Stomach (tissue), 9 donors: ENCODE data around the gene ERI3. TPM values are rescaled to one million over a fixed set of nuclear protein-coding genes. Genes with fewer than 3 reads are reported as not detected.

ENCODE experiments used
- DNase-seq, 2 donors: peaks; one replicate each; pipeline versions ENCODE4 v3.0.0 to v3.0.0-alpha.2; 2013 to 2019
- H3K27ac ChIP-seq, 5 donors: fragments of 200-600 bp in 4 of 5; sonication (generic) in 4 of 5; one replicate each; pipeline ENCODE4 v1.5.1; 2013 to 2019; ENCODE audit warnings: mild to moderate bottlenecking in 1 of 5, moderate library complexity in 1 of 5
- H3K27me3 ChIP-seq, 3 donors: fragments of 200-600 bp; sonication (generic); one replicate each; pipeline ENCODE4 v1.5.1; 2017 to 2019; ENCODE audit warnings: mixed run types in 1 of 3
- H3K36me3 ChIP-seq, 4 donors: fragments of 200-600 bp; sonication (generic); 1 replicate in 3 of 4; 2 replicates in 1 of 4; pipeline ENCODE4 v1.5.1; 2016 to 2019
- H3K4me1 ChIP-seq, 4 donors: fragments of 200-600 bp; sonication (generic); one replicate each; pipeline ENCODE4 v1.5.1; 2016 to 2019
- H3K4me3 ChIP-seq, 4 donors: fragments of 200-600 bp; sonication (generic) in 3 of 4; one replicate each; pipeline ENCODE4 v1.5.1; 2016 to 2019; ENCODE audit warnings: mild to moderate bottlenecking in 1 of 4
- H3K9me3 ChIP-seq, 4 donors: fragments of 200-600 bp; sonication (generic); one replicate each; pipeline ENCODE4 v1.5.1; 2016 to 2019
- EP300 ChIP-seq: sonication (generic); formaldehyde crosslinking; IDR thresholded peaks from one replicate; pipeline ENCODE4 v1.6.1; 2017; ENCODE audit warnings: antibody characterized with exemption
- POLR2A ChIP-seq, 4 donors: fragments of 450-650 bp; IDR thresholded peaks; one replicate each; pipeline ENCODE4 v1.6.1; 2016; ENCODE audit warnings: antibody characterized with exemption in 4 of 4, control low read depth in 2 of 4, mild to moderate bottlenecking in 1 of 4, moderate library complexity in 1 of 4
- POLR2AphosphoS5 ChIP-seq, 3 donors: sonication (generic); formaldehyde crosslinking; IDR thresholded peaks; one replicate each; pipeline ENCODE4 v1.6.1; 2016; ENCODE audit warnings: antibody characterized with exemption in 3 of 3
- WGBS, 5 donors: extraction: QIAGEN DNeasy Blood & Tissue Kit in 3 of 5; methylation state at CpG; one replicate each; pipeline versions ENCODE4 v1.1.5 to v1.1.7; 2013 to 2018; 5-methylcytosine and 5-hydroxymethylcytosine counted together
- intact Hi-C: fragments of 100-400 bp; cut with DNase I; formaldehyde crosslinking; loops from one replicate; pipeline ENCODE4 v1.15.1; 2023; ENCODE audit warnings: low total_unique reads
- polyA plus RNA-seq, 3 donors: library from polyadenylated mRNA; stranded (reverse); fragments of 200-250 nt; gene quantifications; one replicate each; pipeline ENCODE4 v1.2.3, GENCODE V29; 2013
- total RNA-seq, 5 donors: library from RNA; depleted of rRNA; stranded (reverse); fragments of >200 nt; gene quantifications; one replicate each; pipeline versions ENCODE4 v1.1.0 to v1.2.3, GENCODE V29; 2014 to 2016
- TF ChIP-seq, protein P1 (sequence below), 7 experiments: fragments of 450-650 bp in 4 of 7; fragments of 200-600 bp in 3 of 7; sonication (generic) in 3 of 7; IDR thresholded peaks; one replicate each; pipeline ENCODE4 v1.5.1; 2016 to 2019; ENCODE audit warnings: antibody characterized with exemption in 7 of 7, control low read depth in 2 of 7, mild to moderate bottlenecking in 1 of 7
- donor health status: healthy with polysubstance abuse.
- donor health status: Bipolar disorder and iron deficiency.
- donor health status: healthy.

Gene ERI3
- total and polyA plus RNA-seq, 8 donors = 18.7 to 110 (median 30.1) TPM

- no peak overlapping the region for H3K4me3 ChIP-seq
- DNase-seq = no peak
- H3K4me1 ChIP-seq = peaks cover 0 to 34% (median 17%) of the 10 kb centered on the region in 4 donors
- no peaks in the 10 kb centered on the region for H3K9me3 ChIP-seq
- H3K27me3 ChIP-seq = no peaks in the 10 kb centered on the region
- H3K27ac ChIP-seq = no peak overlapping the region
- TF ChIP-seq POLR2AphosphoS5 (IDR thresholded peaks at IDR 0.05) (no peak), POLR2A (IDR thresholded peaks at IDR 0.05) (no peak), EP300 (no peak)
- TF ChIP-seq, protein P1, sequence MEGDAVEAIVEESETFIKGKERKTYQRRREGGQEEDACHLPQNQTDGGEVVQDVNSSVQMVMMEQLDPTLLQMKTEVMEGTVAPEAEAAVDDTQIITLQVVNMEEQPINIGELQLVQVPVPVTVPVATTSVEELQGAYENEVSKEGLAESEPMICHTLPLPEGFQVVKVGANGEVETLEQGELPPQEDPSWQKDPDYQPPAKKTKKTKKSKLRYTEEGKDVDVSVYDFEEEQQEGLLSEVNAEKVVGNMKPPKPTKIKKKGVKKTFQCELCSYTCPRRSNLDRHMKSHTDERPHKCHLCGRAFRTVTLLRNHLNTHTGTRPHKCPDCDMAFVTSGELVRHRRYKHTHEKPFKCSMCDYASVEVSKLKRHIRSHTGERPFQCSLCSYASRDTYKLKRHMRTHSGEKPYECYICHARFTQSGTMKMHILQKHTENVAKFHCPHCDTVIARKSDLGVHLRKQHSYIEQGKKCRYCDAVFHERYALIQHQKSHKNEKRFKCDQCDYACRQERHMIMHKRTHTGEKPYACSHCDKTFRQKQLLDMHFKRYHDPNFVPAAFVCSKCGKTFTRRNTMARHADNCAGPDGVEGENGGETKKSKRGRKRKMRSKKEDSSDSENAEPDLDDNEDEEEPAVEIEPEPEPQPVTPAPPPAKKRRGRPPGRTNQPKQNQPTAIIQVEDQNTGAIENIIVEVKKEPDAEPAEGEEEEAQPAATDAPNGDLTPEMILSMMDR (IDR thresholded peaks at IDR 0.05) = no peak
- H3K36me3 ChIP-seq = peaks cover 0 to under 1% (median 0%) of the 10 kb centered on the region in 4 donors
- WGBS, 5 donors = 92 to 96% (median 93%) methylated on average over 9 of the region's 9 CpGs
- intact Hi-C loops = no loop called here
These were observed 91.2 kb downstream of the ERI3 start for GRCh38 chr1:44263568-44264450.

DNA sequence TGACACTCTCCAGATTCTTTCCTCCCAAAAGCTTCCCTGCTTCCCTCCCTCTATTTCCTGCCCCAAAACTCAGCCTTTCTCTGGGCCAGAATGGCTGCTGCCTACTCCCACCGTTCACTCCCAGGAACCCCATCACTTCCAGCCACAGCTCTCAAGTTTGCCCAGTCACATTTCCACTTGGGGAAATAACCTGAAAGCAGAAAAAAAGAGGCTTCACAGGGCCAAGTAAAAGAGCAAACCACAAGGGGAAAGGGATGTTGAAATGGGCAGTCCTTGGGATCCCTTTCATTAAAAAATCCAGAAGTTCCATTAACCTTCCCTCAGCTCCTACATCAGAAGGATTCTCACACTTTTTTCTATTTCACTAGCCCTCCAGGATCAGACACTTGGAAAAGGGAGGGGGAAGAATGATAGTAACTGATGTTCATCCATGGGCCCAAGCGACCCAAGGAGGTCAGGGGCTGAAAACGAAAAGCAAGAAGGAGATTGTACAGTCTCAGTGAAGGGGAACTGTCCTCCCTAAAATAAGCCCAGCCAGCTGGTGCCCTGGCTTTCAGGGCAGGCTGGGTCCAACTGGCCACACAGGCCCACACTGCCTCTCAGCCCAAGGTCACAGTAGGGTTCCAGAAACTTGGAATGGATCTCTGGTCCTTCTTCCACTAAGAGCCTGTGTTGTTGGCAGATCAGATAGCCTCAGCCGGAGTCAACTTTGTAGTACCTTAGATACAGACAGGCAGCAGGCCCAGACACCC, 92.1 kb downstream of the ERI3 start:
- intact Hi-C loops = no loop called here
- 80 to 94% (median 88%) methylated on average over 4 of the region's 4 CpGs for WGBS, 5 donors
- no peak for DNase-seq
- Histone ChIP-seq H3K4me1 (peaks cover 0 to 34% (median 15%) of the 10 kb centered on the region in 4 donors), H3K36me3 (peaks cover 0 to 7% (median 0%) of the 10 kb centered on the region in 4 donors), H3K9me3 (no peaks in the 10 kb centered on the region), H3K4me3 (no peak overlapping the region), H3K27ac (no peak overlapping the region), H3K27me3 (no peaks in the 10 kb centered on the region)
- TF ChIP-seq EP300 (no peak), POLR2AphosphoS5 (IDR thresholded peaks at IDR 0.05) (no peak), POLR2A (IDR thresholded peaks at IDR 0.05) (no peak)
- TF ChIP-seq, protein P1 (IDR thresholded peaks at IDR 0.05) = no peak

DNA sequence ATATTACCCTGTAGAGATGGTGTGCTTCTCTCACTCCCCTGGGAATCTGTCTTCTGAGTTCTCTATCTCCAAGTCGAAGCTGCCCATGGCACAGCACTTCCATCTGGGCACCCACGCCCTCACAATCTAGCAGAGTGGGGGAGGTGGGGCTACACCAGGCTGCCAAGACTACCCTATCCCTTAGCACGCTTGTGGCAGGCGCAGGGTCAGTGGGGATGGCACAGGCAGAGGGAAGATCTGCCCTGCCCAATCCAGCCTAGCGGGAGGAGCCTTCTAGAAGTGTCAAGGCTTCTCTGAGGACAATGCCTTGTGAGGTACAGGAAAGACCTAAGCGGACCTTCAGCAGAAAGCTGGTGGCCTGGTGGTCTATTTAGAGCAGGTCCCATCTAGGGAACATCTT, 92.6 kb downstream of the ERI3 start:
- 85 to 92% (median 92%) methylated on average over 6 of the region's 6 CpGs for WGBS, 5 donors
- peaks cover 0 to 8% (median 1%) of the 10 kb centered on the region in 4 donors for H3K36me3 ChIP-seq
- no peak for DNase-seq
- no peaks in the 10 kb centered on the region for H3K27me3 ChIP-seq
- intact Hi-C loops = no loop called here
- H3K4me3 ChIP-seq = no peak overlapping the region
- H3K27ac ChIP-seq = no peak overlapping the region
- no peaks in the 10 kb centered on the region for H3K9me3 ChIP-seq
- peaks cover 0 to 34% (median 15%) of the 10 kb centered on the region in 4 donors for H3K4me1 ChIP-seq
- no peak for TF ChIP-seq EP300
- TF ChIP-seq, protein P1 (IDR thresholded peaks at IDR 0.05) = no peak
- no peak for TF ChIP-seq POLR2AphosphoS5 (IDR thresholded peaks at IDR 0.05)
- TF ChIP-seq POLR2A (IDR thresholded peaks at IDR 0.05) = no peak

GRCh38 chr1:44261962-44262361, 93.1 kb downstream of the ERI3 start:
- Histone ChIP-seq H3K27me3 (no peaks in the 10 kb centered on the region), H3K4me1 (peaks cover 0 to 34% (median 15%) of the 10 kb centered on the region in 4 donors), H3K9me3 (no peaks in the 10 kb centered on the region), H3K27ac (no peak overlapping the region), H3K4me3 (no peak overlapping the region), H3K36me3 (peaks cover 0 to 13% (median 4%) of the 10 kb centered on the region in 4 donors)
- 71 to 95% (median 87%) methylated on average over 5 of the region's 5 CpGs for WGBS, 5 donors
- TF ChIP-seq EP300 (no peak), POLR2A (IDR thresholded peaks at IDR 0.05) (no peak), POLR2AphosphoS5 (IDR thresholded peaks at IDR 0.05) (no peak)
- TF ChIP-seq, protein P1 (IDR thresholded peaks at IDR 0.05) = no peak
- DNase-seq = no peak
- intact Hi-C loops = no loop called here
